NCI-H1694 (cell line): ENCODE measurements around the gene HOOK2.
"Not testable (repeated sequence)": the region's sequence is repeated elsewhere in the genome, so short reads cannot be mapped to it uniquely, and the experiment has no call there.

Experiments used
- DNase-seq: peaks from one replicate; lab custom pipeline; 2025; lab: John Stamatoyannopoulos, UW

Gene HOOK2

GRCh38 chr19:12720851-12721655 lies 54.3 kb downstream of the HOOK2 start:
- no peak for DNase-seq

- DNase-seq, result no peak
These were observed 55.1 kb downstream of the HOOK2 start for GRCh38 chr19:12720296-12720695.

- DNase-seq, result no peak
These were observed 59.4 kb downstream of the HOOK2 start for GRCh38 chr19:12715929-12716328.

GRCh38 chr19:12715102-12715501 lies 60.2 kb downstream of the HOOK2 start:
- no peak for DNase-seq

GRCh38 chr19:12713304-12713703 lies 62.0 kb downstream of the HOOK2 start:
- DNase-seq, result not testable (repeated sequence)
